Caki2 (cell line): Measurements from ENCODE around the gene BEAN1. TPM values are rescaled to one million over a fixed set of nuclear protein-coding genes. Genes with fewer than 3 reads are reported as not detected.

Source experiments
- DNase-seq: peaks from one replicate; pipeline ENCODE4 v3.0.0-alpha.2; 2015; ENCODE audit warnings: low read depth
- in situ Hi-C: cut with HindIII; loops from 2 replicates; pipeline ENCODE4 v1.10.0; 2016; ENCODE audit warnings: low sequenced_read_pairs, low pct_unique_long_range_greater_than_20kb, mixed read lengths
- total RNA-seq: library from RNA; depleted of rRNA; stranded (reverse); fragments of >200 nt; shearing (Covaris generic); gene quantifications from 2 replicates; pipeline ENCODE4 v1.2.3, GENCODE V29; 2014; ENCODE audit warnings: low replicate concordance

Gene BEAN1
- total RNA-seq, 1 experiment from 2014 or later = 1.9 TPM

DNA sequence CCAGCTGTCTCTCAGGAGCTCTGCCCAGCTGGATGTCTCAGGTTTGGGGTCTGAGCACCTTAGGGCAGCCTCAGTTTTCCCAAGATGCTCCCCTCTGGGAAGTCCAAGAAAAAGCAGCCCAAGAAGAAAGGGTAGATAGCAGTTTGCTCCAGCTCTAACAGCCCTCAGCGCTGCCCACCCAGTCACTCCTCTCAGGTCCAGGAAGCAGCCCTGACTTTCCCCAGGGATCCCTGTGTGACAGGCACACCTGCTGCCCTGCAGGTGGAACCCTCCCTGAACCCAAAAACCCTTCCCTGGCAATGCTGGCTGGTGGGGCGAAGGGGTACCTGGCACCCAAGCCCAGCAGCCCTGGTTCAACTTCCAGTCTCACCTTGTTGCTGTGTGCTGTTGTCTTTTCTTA is 48.1 kb downstream of the BEAN1 start:
- in situ Hi-C loops = no loop called here
- DNase-seq = no peak

DNA sequence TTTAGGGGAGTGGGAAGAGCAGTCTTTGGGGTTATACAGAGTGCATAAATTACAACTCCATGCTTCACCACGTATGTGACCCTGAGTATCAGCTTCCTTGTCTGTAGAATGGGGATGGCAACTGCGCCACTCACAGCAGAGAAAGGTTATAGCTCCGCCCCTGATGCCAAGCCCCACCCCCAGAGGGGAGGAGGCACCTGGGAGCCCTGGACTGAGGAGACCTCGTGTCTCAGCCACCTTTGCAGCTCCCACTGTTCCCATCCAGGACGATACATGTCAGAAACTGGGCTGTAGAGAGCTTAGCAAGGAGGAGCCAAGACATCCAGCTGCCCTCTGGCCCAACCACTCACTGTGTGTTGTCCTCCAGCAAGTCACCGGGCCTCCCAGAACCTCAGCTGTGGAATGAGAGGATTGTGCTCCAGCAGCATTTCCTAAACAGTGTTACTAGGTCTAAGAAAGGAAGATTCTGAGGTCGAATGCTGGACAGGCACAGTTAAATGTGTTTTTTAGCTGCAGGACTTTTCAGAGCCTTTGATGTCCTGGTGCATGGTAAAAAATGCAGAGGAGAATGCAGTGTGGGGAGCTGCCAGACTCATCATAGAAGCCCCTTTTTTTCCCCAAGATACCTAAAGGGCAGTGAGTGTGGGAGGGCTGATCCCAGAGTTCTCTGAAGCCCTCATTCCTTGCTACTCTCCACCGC is 49.4 kb downstream of the BEAN1 start:
- no peak for DNase-seq
- in situ Hi-C loops = no loop called here

DNA sequence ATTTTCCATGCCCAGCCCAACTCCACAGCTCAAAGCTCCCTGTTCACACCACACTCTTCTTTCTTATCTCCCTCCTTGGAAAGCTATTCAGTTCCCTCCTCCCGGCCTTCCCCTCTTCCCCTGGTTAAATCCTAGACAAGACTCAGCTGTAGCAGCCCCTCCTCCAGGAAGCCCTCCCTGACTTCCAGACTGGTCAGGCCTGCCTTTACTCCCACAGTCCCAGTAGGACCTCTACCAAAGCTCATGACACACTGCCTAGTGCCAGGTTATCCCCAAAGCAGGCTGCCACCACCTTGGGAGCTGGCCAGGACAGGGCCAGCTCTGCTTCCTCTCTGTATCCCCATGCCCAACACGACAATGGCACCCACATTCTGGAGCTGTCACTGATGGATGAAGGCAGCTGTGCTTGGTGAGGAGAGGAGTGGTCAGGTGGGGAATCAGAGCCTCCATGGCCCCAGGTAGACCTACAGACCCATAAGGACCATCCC is 50.0 kb downstream of the BEAN1 start:
- no peak for DNase-seq
- in situ Hi-C loops = no loop called here

- no peak for DNase-seq
- in situ Hi-C loops = no loop called here
Observed at GRCh38 chr16:66478733-66479511, 51.8 kb downstream of the BEAN1 start.

GRCh38 chr16:66479661-66480264 is 52.7 kb downstream of the BEAN1 start:
- in situ Hi-C loops = no loop called here
- DNase-seq = no peak

DNA sequence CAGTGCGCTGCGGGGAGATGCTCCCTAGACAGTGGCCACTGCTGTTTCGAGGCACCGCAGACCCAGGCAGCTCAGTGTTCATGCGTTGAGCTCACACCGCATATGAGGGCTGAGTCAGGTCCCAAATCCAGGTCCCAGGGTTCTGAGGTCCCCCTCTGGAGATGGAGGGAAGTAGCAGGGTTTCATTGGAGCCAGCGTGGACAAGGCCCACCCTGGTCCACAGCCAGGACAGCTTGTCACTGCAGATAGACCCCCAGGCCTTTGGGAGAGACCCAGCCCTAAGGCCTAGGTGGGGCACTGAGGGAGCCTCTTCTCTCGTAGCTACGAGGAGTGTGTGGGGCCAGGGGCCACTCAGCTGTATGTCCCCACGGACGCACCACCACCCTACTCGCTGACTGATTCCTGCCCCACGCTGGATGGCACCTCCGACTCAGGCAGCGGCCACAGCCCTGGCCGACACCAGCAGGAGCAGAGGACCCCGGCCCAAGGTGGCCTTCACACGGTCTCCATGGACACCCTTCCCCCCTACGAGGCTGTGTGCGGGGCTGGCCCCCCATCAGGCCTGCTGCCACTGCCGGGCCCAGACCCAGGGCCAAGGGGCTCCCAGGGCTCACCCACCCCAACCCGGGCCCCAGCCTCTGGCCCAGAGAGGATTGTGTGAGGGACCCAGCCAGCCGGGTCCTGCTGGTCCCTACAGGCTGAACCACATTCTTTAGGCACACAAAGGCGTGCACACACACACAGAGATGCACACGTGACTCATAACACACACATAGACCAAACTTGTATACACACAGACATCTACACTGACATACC is 53.4 kb downstream of the BEAN1 start:
- in situ Hi-C loops = no loop called here
- no peak for DNase-seq

DNA sequence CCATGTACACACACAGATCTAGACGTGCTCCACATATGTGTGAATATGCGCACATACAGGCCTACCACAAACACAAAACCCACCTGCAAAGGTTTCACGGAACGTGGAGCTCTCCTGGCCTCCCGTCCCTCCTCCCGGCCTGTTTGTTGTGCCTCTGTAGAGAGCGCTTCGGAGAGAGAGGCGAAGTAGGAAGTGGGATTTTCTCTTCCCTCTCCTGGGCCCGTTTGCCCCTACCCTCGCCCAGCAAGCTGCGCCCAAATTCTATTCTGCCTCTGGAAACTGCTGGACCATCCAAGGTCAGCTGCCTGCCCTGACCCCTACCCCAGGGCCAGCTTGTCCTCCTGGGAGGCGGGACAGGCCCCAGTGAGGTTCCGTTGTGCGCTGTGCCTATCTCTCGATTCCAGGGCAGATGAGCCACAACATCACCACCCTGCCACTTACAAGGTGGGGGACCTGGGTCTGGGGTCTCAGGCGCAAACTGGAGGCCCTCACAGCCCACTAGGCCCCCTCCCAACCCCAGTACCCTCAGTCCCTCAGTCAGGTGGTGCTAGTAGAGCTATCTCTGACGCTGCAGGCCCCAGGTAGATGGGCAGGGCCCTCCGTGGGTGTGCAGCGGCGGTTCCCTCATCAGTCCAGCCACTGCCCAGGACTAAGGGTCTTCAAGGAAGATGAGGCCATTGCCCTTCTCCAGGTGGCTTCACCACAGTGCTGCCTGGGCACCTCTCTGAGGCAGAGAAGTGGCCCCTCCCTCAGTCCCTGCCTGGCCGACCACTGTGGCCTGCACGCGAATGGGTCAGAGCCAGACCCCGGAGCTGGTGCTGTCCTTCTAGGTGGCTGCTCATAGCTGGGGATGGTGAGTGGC is 54.2 kb downstream of the BEAN1 start:
- in situ Hi-C loops = no loop called here
- no peak for DNase-seq

- in situ Hi-C loops = no loop called here
- no peak for DNase-seq
Observed at GRCh38 chr16:66481943-66482390, 54.9 kb downstream of the BEAN1 start.

DNA sequence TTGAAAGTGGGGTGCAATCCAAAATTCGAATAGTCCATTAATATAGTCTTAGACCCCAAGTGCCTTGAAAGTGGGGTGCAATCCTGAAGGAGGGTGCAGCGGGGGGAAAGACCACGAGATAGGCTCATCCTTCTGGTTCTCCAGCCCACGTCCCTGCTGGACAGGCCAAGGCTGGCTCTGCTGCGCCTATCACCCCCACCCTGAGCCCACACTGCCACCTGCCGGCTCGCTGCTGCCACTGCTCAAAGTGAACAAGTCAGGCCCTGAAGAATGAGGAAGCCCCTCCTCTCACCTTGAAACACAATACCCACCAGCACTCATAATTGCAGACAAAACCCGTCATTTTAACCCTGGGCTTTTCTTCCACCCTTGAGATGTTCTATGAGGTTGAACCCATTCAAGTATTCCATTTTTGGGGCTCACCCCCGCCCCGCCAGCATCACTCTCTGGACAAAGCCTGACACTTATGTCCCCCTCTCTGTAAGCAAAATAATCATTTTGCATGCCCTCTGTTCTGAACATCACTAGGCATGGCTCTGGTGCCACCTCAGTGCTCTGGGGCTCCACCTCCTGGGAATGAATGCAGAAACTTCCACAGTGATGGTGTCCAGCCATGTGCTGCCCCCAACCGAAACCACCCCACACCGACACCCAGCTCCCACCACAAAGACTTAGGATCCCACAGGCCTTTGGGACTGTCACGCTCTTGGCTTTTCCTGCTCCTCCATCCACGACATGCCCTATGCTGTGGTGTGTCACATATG is 56.8 kb downstream of the BEAN1 start:
- DNase-seq = peak; percentile 72
- in situ Hi-C loops = no loop called here

DNA sequence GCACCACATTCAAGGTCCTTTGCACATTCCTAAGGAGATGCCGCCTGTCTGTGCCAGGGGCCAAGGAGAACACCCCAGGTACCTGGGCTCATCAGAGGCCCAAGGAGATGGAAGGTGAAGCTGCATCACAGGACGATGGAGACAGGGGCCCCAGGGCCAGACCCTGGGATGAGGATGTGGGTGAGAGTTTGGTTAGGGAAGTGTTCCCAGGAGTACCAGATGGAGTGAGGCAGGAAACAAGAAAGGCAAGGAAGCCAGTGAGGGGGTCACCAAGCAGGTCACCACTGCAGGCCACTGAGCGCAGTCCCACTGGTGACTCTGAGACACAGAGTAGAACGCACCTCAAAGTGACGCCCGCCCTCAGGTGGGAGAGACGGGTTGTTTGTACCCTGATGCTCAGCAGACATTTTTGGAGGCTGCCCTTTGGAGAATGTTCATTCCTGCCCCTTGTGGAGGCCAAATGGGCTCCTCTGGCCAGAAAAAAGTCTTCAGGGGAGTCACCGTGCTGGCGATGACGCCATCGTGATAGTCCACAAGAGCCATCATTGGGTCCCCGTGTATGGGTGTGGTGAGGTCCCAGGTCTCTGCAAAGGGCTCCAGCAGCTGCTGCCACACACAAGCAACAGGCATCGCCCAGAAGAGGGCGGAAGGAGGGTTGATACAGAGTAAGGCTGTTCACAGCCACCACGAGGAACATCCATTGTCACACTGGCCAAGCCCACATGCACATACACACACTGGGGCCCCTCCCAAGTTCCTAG is 57.5 kb downstream of the BEAN1 start:
- DNase-seq = no peak
- in situ Hi-C loops = no loop called here

DNA sequence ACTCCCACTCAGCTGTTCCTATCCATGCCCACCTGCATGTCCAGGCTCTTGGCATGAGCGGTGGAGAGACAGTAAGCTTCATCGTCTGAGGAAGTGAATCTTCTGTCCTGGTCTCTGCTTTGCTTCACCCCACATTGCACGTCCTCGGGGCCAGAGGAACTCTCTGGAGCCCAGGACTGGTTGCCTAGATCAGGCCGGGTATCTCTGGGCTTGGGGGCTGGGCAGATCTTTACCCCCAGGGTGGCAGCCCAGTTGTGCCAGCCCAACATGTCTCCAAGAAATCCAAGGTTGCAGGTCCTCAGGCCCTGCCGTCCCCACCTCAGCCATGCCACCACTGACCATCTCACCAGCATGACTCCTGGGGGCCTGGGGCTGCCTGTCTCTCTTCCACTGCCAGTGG is 58.3 kb downstream of the BEAN1 start:
- no peak for DNase-seq
- in situ Hi-C loops = no loop called here

DNA sequence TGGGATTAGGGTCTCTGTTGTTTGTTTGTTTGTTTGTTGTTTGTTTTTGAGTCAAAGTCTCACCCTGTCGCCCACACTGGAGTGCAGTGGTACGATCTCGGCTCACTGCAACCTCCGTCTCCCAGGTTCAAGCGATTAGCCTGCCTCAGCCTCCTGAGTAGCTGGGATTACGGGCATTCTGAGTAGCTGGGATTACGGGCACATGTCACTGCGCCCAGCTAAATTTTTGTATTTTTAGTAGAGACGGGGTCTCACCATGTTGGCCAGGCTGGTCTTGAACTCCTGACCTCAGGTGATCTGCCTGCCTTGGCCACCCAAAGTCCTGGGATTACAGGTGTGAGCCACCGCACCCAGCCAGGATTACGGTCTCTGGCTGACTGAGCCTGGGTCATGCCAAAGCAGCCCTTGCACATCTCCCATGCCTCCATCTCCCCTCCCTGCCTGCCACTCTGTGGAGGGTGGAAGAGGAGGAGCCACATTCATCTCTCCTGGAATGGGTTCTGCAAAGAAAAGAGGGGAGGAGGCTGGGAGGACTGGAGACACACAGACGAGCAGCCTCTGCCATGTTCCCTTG is 59.2 kb downstream of the BEAN1 start:
- in situ Hi-C loops = no loop called here
- no peak for DNase-seq

DNA sequence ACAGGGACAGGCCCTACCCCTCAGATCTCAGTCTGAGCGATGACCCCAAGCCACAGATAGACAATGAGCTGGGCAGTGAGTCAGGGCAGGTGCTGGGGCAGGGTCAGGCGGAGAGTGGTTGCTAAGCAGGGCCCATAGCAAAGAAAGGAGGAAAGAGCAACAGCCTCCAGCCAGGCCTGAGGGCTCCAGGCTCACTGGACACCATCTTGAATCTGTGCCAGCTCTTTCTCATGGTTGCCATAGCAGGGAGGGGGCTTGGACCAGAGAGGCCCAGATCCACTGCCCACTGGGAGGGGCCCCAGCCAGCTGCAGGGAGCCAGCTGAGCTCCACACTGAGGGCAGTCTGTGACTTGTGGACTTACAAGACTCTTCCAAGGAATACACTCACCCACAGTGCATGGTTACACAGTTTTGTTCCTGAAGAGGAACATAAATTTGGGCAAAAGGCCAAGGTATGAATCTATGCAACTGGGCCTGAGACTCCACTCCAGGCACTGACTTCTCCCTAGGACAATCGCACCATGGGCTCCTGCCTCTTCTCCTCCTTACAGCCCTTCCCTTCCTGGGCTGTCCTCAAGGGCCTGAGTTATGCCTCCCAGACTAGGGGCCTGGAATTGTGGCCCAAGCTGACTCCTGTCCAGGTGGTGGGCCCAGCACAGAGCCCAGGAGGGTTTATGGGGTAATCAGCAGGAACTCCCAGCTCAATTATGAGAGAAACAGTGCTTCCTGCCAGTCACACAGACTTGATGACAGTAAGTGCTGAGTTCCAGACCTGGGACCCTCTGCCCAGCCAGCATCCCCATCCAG is 59.9 kb downstream of the BEAN1 start:
- DNase-seq = peak; percentile 87
- in situ Hi-C loops = no loop called here

DNA sequence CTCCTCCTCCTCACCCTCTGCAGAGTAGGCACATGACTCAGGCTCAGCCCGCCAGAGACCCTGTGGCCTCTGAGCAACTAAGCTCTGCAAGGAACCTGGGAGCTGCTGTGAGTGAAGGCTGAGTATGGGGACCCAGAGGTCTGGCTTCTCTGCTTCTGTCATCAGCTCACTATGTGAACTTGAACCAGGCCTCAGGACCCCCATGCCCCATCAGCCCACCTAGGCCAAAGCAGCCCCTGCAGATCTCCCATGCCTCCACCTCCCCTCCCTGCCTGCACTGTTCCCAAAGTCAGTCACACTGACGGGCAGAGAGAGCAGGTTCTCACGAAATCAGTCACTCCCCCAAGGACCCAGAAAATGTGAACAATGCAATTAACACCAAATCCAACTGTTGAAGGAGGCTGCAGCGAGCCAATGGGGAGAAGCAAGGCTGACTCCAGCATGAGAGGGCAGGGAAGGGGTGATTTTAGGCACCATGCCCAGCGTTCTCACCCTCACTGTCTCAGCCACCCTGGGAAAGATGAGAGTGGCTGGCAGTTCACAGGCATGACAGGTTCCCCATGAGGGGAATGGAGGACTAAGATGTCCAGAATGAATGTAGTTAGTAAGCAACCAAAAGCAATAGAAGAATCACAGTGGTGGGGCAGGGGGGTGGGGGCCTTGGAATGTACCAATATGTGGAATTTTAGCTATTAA is 60.6 kb downstream of the BEAN1 start:
- no peak for DNase-seq
- in situ Hi-C loops = no loop called here

DNA sequence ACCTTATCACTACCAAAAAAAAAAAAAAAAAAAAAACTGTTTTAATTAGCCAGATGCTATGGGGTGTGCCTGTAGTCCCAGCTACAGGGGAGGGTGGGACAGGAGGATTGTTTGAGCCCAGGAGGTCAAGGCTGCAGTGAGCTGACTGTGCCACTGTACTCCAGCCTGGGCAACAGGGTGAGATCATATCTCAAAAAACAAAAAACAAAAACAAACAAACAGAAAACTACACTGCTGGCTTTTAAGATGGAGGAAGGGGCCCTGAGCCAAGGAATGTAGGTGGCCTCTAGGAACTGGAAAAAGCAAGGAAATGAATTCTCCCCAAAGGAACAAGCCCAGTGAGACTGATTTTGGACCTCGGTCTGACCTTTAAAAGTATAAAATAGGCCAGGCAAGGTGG is 61.4 kb downstream of the BEAN1 start:
- no peak for DNase-seq
- in situ Hi-C loops = no loop called here
